Right ventricle myocardium superior (tissue), 1 donor: ENCODE measurements around the gene CEP128. TPM values are rescaled to one million over a fixed set of nuclear protein-coding genes. Genes with fewer than 3 reads are reported as not detected.

Source experiments
- ATAC-seq: fragments of 200-7000 bp; cut with Tn5 transposase; one replicate; pipeline ENCODE4 v1.9.1; 2020; ENCODE audit warnings: mild to moderate bottlenecking; ENCODE audit not compliant: poor library complexity
- DNase-seq: peaks from one replicate; pipeline ENCODE4 v3.0.0-alpha.2; 2020
- intact Hi-C: fragments of 100-400 bp; cut with DNase I; formaldehyde crosslinking; loops from one replicate; pipeline ENCODE4 v1.11.2; 2022
- total RNA-seq: library from RNA; stranded (reverse); fragmentation: NEBNext Ultra II Directional; extraction: Animal tissue kit (Norgen Biotek cat#: 25700); gene quantifications from one replicate; pipeline ENCODE4 v1.2.1, GENCODE V29; 2021
- donor health status: DM: no; HTN: yes; CAD: no; lungs with severe emphysema.

The CEP128 gene
- total RNA-seq, 1 donor from 2014 or later: 3.9 TPM

- DNase-seq (no peak), ATAC-seq (no peak)
- intact Hi-C loops: no loop called here
These were observed 295.7 kb downstream of the CEP128 start for GRCh38 chr14:80645667-80646413.

- intact Hi-C loops: no loop called here
- ATAC-seq (no peak), DNase-seq (no peak)
These were observed 296.7 kb downstream of the CEP128 start for GRCh38 chr14:80644826-80645225.

GRCh38 chr14:80638620-80639515 lies 302.7 kb downstream of the CEP128 start:
- intact Hi-C loops: no loop called here
- no peak for ATAC-seq
- no peak for DNase-seq

- ATAC-seq: no peak
- DNase-seq: no peak
- intact Hi-C loops: no loop called here
These were observed 303.6 kb downstream of the CEP128 start for GRCh38 chr14:80637756-80638619.

GRCh38 chr14:80636071-80636470 lies 305.5 kb downstream of the CEP128 start:
- DNase-seq (no peak), ATAC-seq (no peak)
- intact Hi-C loops: no loop called here

GRCh38 chr14:80634106-80634758 lies 307.3 kb downstream of the CEP128 start:
- DNase-seq: no peak
- intact Hi-C loops: no loop called here
- ATAC-seq: no peak

- intact Hi-C loops: no loop called here
- ATAC-seq (no peak), DNase-seq (no peak)
These were observed 311.9 kb downstream of the CEP128 start for GRCh38 chr14:80629606-80630005.

- ATAC-seq: no peak
- intact Hi-C loops: no loop called here
- no peak for DNase-seq
These were observed 313.0 kb downstream of the CEP128 start for GRCh38 chr14:80628547-80628946.

GRCh38 chr14:80627745-80628144 lies 313.8 kb downstream of the CEP128 start:
- intact Hi-C loops: no loop called here
- ATAC-seq (no peak), DNase-seq (no peak)

- ATAC-seq (no peak), DNase-seq (no peak)
- intact Hi-C loops: no loop called here
These were observed 317.0 kb downstream of the CEP128 start for GRCh38 chr14:80624581-80624980.

- intact Hi-C loops: no loop called here
- ATAC-seq: no peak
- no peak for DNase-seq
These were observed 319.8 kb downstream of the CEP128 start for GRCh38 chr14:80621701-80622100.

- DNase-seq: no peak
- intact Hi-C loops: no loop called here
- no peak for ATAC-seq
These were observed 321.1 kb downstream of the CEP128 start for GRCh38 chr14:80620434-80620833.

- intact Hi-C loops: no loop called here
- ATAC-seq (no peak), DNase-seq (no peak)
These were observed 322.7 kb downstream of the CEP128 start for GRCh38 chr14:80618751-80619329.

- DNase-seq (no peak), ATAC-seq (no peak)
- intact Hi-C loops: no loop called here
These were observed 325.7 kb downstream of the CEP128 start for GRCh38 chr14:80615831-80616230.

- intact Hi-C loops: no loop called here
- ATAC-seq (no peak), DNase-seq (no peak)
These were observed 332.5 kb downstream of the CEP128 start for GRCh38 chr14:80609055-80609454.

GRCh38 chr14:80608563-80608962 lies 333.0 kb downstream of the CEP128 start:
- ATAC-seq (no peak), DNase-seq (no peak)
- intact Hi-C loops: no loop called here

GRCh38 chr14:80607430-80608190 lies 333.9 kb downstream of the CEP128 start:
- no peak for DNase-seq
- ATAC-seq: peak; percentile 54
- intact Hi-C loops: no loop called here

- ATAC-seq: peak; percentile 88
- intact Hi-C loops: no loop called here
- DNase-seq: no peak
These were observed 335.2 kb downstream of the CEP128 start for GRCh38 chr14:80606347-80606772.
